ENCODE data around the gene SLC24A3. TPM values are rescaled to one million over a fixed set of nuclear protein-coding genes. Genes with fewer than 3 reads are reported as not detected.

The SLC24A3 gene
- total and polyA plus RNA-seq, 11 donors = 0.26 to 3.9 (median 0.77) TPM

- intact Hi-C loops (cut with DNase I) = loop anchor here in 2 of 10 donors (5.0 kb wide), 1 partner anchor 37 kb away; no protein-coding TSS in a partner anchor
- Histone ChIP-seq H3K4me1 (no peaks in the 10 kb centered on the region), H3K4me3 (no peak overlapping the region), H3K36me3 (no peaks in the 10 kb centered on the region), H3K27me3 (peaks cover 0 to 7% (median 0%) of the 10 kb centered on the region in 9 donors), H3K27ac (no peak overlapping the region), H3K9me3 (peaks cover 0 to 12% (median 0%) of the 10 kb centered on the region in 12 donors)
- ATAC-seq (no peak), DNase-seq (no peak)
- TF ChIP-seq POLR2A (IDR thresholded peaks at IDR 0.05) (no peak), CTCF (IDR thresholded peaks at IDR 0.05) (no peak)
- WGBS, 4 donors = 83 to 91% (median 88%) methylated on average over 1 of the region's 1 CpG
Observed at GRCh38 chr20:19625426-19625825, 413.0 kb downstream of the SLC24A3 start.

- intact Hi-C loops (cut with DNase I) = loop anchor here in 4 of 10 donors (2.0 to 5.0 kb wide), 3 partner anchors 32 to 35 kb away; no protein-coding TSS in a partner anchor
- TF ChIP-seq POLR2A (IDR thresholded peaks at IDR 0.05) = no peak
- no peak for TF ChIP-seq CTCF (IDR thresholded peaks at IDR 0.05)
- WGBS, 4 donors = 80 to 85% (median 84%) methylated on average over 5 of the region's 5 CpGs
- Histone ChIP-seq H3K27me3 (peaks cover 0 to 3% (median 0%) of the 10 kb centered on the region in 9 donors), H3K36me3 (no peaks in the 10 kb centered on the region), H3K4me3 (no peak overlapping the region), H3K4me1 (no peaks in the 10 kb centered on the region), H3K27ac (no peak overlapping the region), H3K9me3 (peaks cover 0 to 12% (median 0%) of the 10 kb centered on the region in 12 donors)
- no peak for DNase-seq
- ATAC-seq = no peak
Observed at GRCh38 chr20:19626896-19627295, 414.5 kb downstream of the SLC24A3 start.

- TF ChIP-seq CTCF (IDR thresholded peaks at IDR 0.05) = peak; percentile 37 to 72 (median 60)
- TF ChIP-seq POLR2A (IDR thresholded peaks at IDR 0.05) = no peak
- ATAC-seq = peak in 3 of 4 donors; percentile 45 to 54 (median 51)
- Histone ChIP-seq H3K9me3 (peaks cover 0 to 12% (median 0%) of the 10 kb centered on the region in 12 donors), H3K4me1 (peaks cover 0 to under 1% (median 0%) of the 10 kb centered on the region in 12 donors), H3K4me3 (no peak overlapping the region), H3K27ac (no peak overlapping the region), H3K36me3 (no peaks in the 10 kb centered on the region), H3K27me3 (no peaks in the 10 kb centered on the region)
- DNase-seq = peak in 3 of 5 donors; percentile 25 to 43 (median 27)
- intact Hi-C loops (cut with DNase I) = loop anchor here in 7 of 10 donors (1.0 to 5.0 kb wide), 3 partner anchors 34 kb away; no protein-coding TSS in a partner anchor
- 57 to 94% (median 62%) methylated on average over 1 to 2 of the region's 2 CpGs for WGBS, 4 donors
Observed at GRCh38 chr20:19628570-19629134, 416.2 kb downstream of the SLC24A3 start.

GRCh38 chr20:19631410-19631809, 419.0 kb downstream of the SLC24A3 start:
- Histone ChIP-seq H3K27me3 (no peaks in the 10 kb centered on the region), H3K4me3 (no peak overlapping the region), H3K36me3 (no peaks in the 10 kb centered on the region), H3K27ac (no peak overlapping the region), H3K4me1 (peaks cover 0 to 7% (median 0%) of the 10 kb centered on the region in 12 donors), H3K9me3 (peaks cover 0 to 5% (median 0%) of the 10 kb centered on the region in 12 donors)
- ATAC-seq (no peak), DNase-seq (no peak)
- intact Hi-C loops (cut with DNase I) = no loop called here
- TF ChIP-seq POLR2A (IDR thresholded peaks at IDR 0.05) (no peak), CTCF (IDR thresholded peaks at IDR 0.05) (no peak)
- WGBS, 4 donors = 52 to 64% (median 57%) methylated on average over 5 of the region's 5 CpGs

Data from heart left ventricle (tissue), 16 donors.